Esophagus muscularis mucosa (tissue), 4 donors: Measurements from ENCODE around the gene SPDEF. TPM values are rescaled to one million over a fixed set of nuclear protein-coding genes. Genes with fewer than 3 reads are reported as not detected.
A peak's percentile ranks its signal among the peaks of the same experiment; 100 is the strongest.

ENCODE experiments used
- DNase-seq: peaks from one replicate; pipeline ENCODE4 v3.0.0-alpha.2; 2017; ENCODE audit errors: extremely low spot score
- H3K27ac ChIP-seq, 4 donors: fragments of 200-600 bp; sonication (generic); replicated peaks in 1 of 4; 1 replicate in 3 of 4; 2 replicates in 1 of 4; pipeline ENCODE4 v1.5.1; 2016 to 2019; ENCODE audit warnings: mild to moderate bottlenecking in 1 of 4
- H3K27me3 ChIP-seq, 4 donors: fragments of 200-600 bp; sonication (generic); one replicate each; pipeline versions ENCODE4 v1.5.1 to v1.6.0; 2016 to 2019
- H3K36me3 ChIP-seq, 4 donors: fragments of 200-600 bp; sonication (generic); one replicate each; pipeline ENCODE4 v1.5.1; 2016 to 2019
- H3K4me1 ChIP-seq, 4 donors: fragments of 200-600 bp; sonication (generic); one replicate each; pipeline ENCODE4 v1.5.1; 2016 to 2019
- H3K4me3 ChIP-seq, 4 donors: fragments of 200-600 bp; sonication (generic); 1 replicate in 2 of 4; 2 replicates in 2 of 4; pipeline ENCODE4 v1.5.1; 2016 to 2019; ENCODE audit warnings: mild to moderate bottlenecking in 4 of 4, moderate library complexity in 1 of 4
- H3K9me3 ChIP-seq, 4 donors: fragments of 200-600 bp; sonication (generic); 1 replicate in 3 of 4; 2 replicates in 1 of 4; pipeline ENCODE4 v1.5.1; 2016 to 2019
- CTCF ChIP-seq, 3 experiments: fragments of 200-600 bp in 2 of 3; fragments of 450-650 bp in 1 of 3; sonication (generic) in 2 of 3; IDR thresholded peaks; one replicate each; pipeline ENCODE4 v1.5.1; 2017 to 2019; ENCODE audit warnings: antibody characterized with exemption in 3 of 3, mild to moderate bottlenecking in 2 of 3, moderate library complexity in 1 of 3
- EP300 ChIP-seq: sonication (generic); formaldehyde crosslinking; IDR thresholded peaks from one replicate; pipeline ENCODE4 v1.6.1; 2017; ENCODE audit warnings: antibody characterized with exemption
- POLR2A ChIP-seq: fragments of 450-650 bp; IDR thresholded peaks from one replicate; pipeline ENCODE4 v1.6.1; 2017; ENCODE audit warnings: antibody characterized with exemption, moderate library complexity, mild to moderate bottlenecking, low read depth
- POLR2AphosphoS5 ChIP-seq, 2 donors: sonication (generic); formaldehyde crosslinking; IDR thresholded peaks; one replicate each; pipeline ENCODE4 v1.6.1; 2017; ENCODE audit warnings: antibody characterized with exemption in 2 of 2
- WGBS: methylation state at CpG from one replicate; pipeline ENCODE4 v1.1.5; 2018; 5-methylcytosine and 5-hydroxymethylcytosine counted together
- intact Hi-C: fragments of 100-400 bp; cut with DNase I; formaldehyde crosslinking; loops from one replicate; pipeline ENCODE4 v1.15.1; 2023
- total RNA-seq, 4 donors: library from RNA; depleted of rRNA; stranded (reverse); fragments of >200 nt; gene quantifications; one replicate each; pipeline versions ENCODE4 v1.1.0 to v1.2.1, GENCODE V29; 2016

Gene SPDEF
- total RNA-seq, 4 donors from 2014 or later, result not detected

- H3K27me3 ChIP-seq, result peaks cover 0 to 35% (median 0%) of the 10 kb centered on the region in 4 donors
- no peak for DNase-seq
- peaks cover 0 to 9% (median 9%) of the 10 kb centered on the region in 4 donors for H3K4me1 ChIP-seq
- H3K27ac ChIP-seq, result no peak overlapping the region
- no peak for TF ChIP-seq POLR2AphosphoS5 (IDR thresholded peaks at IDR 0.05)
- no peak for TF ChIP-seq POLR2A
- TF ChIP-seq CTCF (IDR thresholded peaks at IDR 0.05), result no peak
- TF ChIP-seq EP300, result no peak
- H3K4me3 ChIP-seq, result no peak overlapping the region
- H3K36me3 ChIP-seq, result no peaks in the 10 kb centered on the region
- H3K9me3 ChIP-seq, result no peaks in the 10 kb centered on the region
- intact Hi-C loops, result no loop called here
- 84% methylated on average over 4 of the region's 4 CpGs for WGBS
Observed at GRCh38 chr6:34517461-34517881, 38.7 kb downstream of the SPDEF start.

- intact Hi-C loops, result no loop called here
- 89% methylated on average over 22 of the region's 22 CpGs for WGBS
- DNase-seq, result no peak
- Histone ChIP-seq H3K4me1 (peaks cover 0 to 9% (median 9%) of the 10 kb centered on the region in 4 donors), H3K4me3 (no peak overlapping the region), H3K9me3 (no peaks in the 10 kb centered on the region), H3K27me3 (peaks cover 0 to 35% (median 0%) of the 10 kb centered on the region in 4 donors), H3K27ac (no peak overlapping the region), H3K36me3 (no peaks in the 10 kb centered on the region)
- TF ChIP-seq POLR2A (no peak), EP300 (no peak), CTCF (IDR thresholded peaks at IDR 0.05) (no peak), POLR2AphosphoS5 (IDR thresholded peaks at IDR 0.05) (no peak)
Observed at GRCh38 chr6:34516391-34517324, 39.5 kb downstream of the SPDEF start.

GRCh38 chr6:34515473-34516387, 40.4 kb downstream of the SPDEF start:
- peaks cover 0 to 9% (median 9%) of the 10 kb centered on the region in 4 donors for H3K4me1 ChIP-seq
- no peaks in the 10 kb centered on the region for H3K36me3 ChIP-seq
- no peaks in the 10 kb centered on the region for H3K9me3 ChIP-seq
- no peak for DNase-seq
- TF ChIP-seq CTCF (IDR thresholded peaks at IDR 0.05) (no peak), POLR2AphosphoS5 (IDR thresholded peaks at IDR 0.05) (no peak), EP300 (no peak), POLR2A (no peak)
- WGBS, result 85% methylated on average over 13 of the region's 13 CpGs
- no peak overlapping the region for H3K27ac ChIP-seq
- intact Hi-C loops, result no loop called here
- H3K4me3 ChIP-seq, result no peak overlapping the region
- peaks cover 0 to 35% (median 0%) of the 10 kb centered on the region in 4 donors for H3K27me3 ChIP-seq

GRCh38 chr6:34514593-34515472, 41.3 kb downstream of the SPDEF start:
- Histone ChIP-seq H3K27ac (no peak overlapping the region), H3K27me3 (peaks cover 0 to 35% (median 0%) of the 10 kb centered on the region in 4 donors), H3K4me3 (peak overlapping the region in 2 of 4 donors; percentile 12 to 27), H3K36me3 (no peaks in the 10 kb centered on the region), H3K9me3 (no peaks in the 10 kb centered on the region), H3K4me1 (peaks cover 0 to 9% (median 9%) of the 10 kb centered on the region in 4 donors)
- 36% methylated on average over 22 of the region's 34 CpGs for WGBS
- no peak for DNase-seq
- TF ChIP-seq CTCF (IDR thresholded peaks at IDR 0.05) (peak in 1 of 3 experiments; percentile 9), POLR2A (no peak), POLR2AphosphoS5 (IDR thresholded peaks at IDR 0.05) (no peak), EP300 (no peak)
- intact Hi-C loops, result no loop called here
